ENCODE results near the gene NRL. TPM values are rescaled to one million over a fixed set of nuclear protein-coding genes. Genes with fewer than 3 reads are reported as not detected.

The NRL gene
- total and polyA plus RNA-seq, 4 donors: 2.7 to 5.4 (median 3.1) TPM

DNA sequence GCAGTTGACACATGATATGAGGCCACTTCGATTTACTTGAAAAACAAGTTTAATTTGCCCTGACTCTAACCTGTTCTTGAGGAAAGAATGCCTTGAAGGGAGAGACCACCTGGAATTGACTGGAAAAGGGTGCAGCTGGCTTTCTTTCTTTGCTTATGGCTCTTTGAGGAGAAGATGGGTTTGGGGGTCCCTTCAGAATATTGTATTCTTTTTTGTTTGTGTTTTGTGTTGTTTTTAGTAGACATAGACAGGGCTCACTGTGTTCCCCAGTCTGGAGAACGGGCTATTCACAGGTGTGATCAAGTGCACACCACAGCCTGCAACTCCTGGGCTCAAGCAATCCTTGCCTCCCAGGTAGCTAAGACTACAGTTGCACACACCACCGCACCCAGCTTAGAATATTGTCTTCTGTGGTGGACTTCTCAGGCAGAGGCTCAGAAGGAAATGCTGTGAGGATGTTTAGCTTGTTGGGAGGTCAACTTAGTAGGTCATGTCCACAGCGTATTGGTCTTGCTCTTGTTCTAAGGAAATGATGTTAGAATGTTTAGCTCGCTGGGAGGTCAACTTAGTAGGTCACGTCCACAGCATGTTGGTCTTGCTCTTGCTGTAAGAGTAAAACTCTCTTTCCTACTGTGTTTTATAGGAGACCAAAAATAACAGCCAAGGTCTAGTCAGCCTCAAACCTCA lies 1.5 kb upstream of the NRL start:
- TF ChIP-seq, protein P1, sequence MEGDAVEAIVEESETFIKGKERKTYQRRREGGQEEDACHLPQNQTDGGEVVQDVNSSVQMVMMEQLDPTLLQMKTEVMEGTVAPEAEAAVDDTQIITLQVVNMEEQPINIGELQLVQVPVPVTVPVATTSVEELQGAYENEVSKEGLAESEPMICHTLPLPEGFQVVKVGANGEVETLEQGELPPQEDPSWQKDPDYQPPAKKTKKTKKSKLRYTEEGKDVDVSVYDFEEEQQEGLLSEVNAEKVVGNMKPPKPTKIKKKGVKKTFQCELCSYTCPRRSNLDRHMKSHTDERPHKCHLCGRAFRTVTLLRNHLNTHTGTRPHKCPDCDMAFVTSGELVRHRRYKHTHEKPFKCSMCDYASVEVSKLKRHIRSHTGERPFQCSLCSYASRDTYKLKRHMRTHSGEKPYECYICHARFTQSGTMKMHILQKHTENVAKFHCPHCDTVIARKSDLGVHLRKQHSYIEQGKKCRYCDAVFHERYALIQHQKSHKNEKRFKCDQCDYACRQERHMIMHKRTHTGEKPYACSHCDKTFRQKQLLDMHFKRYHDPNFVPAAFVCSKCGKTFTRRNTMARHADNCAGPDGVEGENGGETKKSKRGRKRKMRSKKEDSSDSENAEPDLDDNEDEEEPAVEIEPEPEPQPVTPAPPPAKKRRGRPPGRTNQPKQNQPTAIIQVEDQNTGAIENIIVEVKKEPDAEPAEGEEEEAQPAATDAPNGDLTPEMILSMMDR (IDR thresholded peaks at IDR 0.05; ENCODE audit: control extremely low read depth, extremely low read depth): no peak
- H3K9ac ChIP-seq (ENCODE audit: insufficient read depth in 1 of 2, low read length in 2 of 2): no peak overlapping the region
- H3K27ac ChIP-seq (ENCODE audit: low read depth in 1 of 2, low read length in 1 of 2): no peak overlapping the region
- peaks cover 22 to 33% (median 23%) of the 10 kb centered on the region in 4 donors for H3K36me3 ChIP-seq (ENCODE audit: control insufficient read depth in 4 of 4, insufficient read depth in 4 of 4, low read length in 4 of 4)
- H3K4me3 ChIP-seq: no peak overlapping the region
- H3K4me1 ChIP-seq (ENCODE audit: control insufficient read depth in 5 of 5, insufficient read depth in 5 of 5, low read length in 5 of 5): peaks cover 0 to 18% (median 7%) of the 10 kb centered on the region in 5 donors
- peak in 1 of 3 donors; percentile 54 for DNase-seq
- no peaks in the 10 kb centered on the region for H3K27me3 ChIP-seq (ENCODE audit: control insufficient read depth in 3 of 3, insufficient read depth in 3 of 3, low read length in 2 of 3)
- WGBS, 2 donors: 67 to 77% methylated on average over 6 of the region's 6 CpGs
- ATAC-seq (ENCODE audit: insufficient read depth, low FRiP score): no peak
- no peaks in the 10 kb centered on the region for H3K9me3 ChIP-seq (ENCODE audit: control insufficient read depth in 4 of 4, insufficient read depth in 3 of 4, low read length in 3 of 4)

DNA sequence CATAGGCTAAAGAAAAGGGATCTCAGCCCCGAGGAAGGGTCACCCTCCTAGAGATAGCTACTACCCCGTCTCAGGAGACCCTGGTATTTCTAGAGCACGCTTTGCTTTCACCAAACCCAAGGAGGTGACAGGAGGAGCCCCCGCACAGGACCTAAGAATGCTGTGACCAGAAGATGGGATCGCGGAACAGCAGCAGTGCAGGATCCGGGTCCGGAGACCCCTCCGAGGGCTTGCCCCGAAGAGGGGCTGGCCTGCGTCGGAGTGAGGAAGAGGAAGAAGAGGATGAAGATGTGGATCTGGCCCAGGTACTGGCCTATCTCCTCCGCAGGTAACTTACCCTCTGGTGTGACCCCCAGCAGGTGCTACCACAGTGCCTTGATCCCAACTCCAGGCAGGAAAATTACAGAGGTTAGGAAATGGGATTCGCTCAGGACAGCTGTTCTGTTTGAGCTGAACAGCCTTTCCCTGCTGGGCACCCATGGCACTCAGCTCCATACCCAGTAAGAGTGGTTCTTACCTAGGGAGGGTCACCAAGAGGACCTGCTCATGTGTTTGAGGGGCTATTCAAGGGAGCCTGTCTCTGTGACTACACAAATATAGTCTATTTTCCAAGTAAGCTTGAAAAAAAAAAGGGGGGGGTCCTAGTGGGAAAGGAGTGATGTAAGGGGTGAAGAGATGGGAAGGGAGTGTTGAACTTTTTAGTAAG lies 826 bp upstream of the NRL start:
- DNase-seq (no peak), ATAC-seq (ENCODE audit: insufficient read depth, low FRiP score) (no peak)
- peaks cover 0 to 18% (median 7%) of the 10 kb centered on the region in 5 donors for H3K4me1 ChIP-seq (ENCODE audit: control insufficient read depth in 5 of 5, insufficient read depth in 5 of 5, low read length in 5 of 5)
- TF ChIP-seq, protein P1 (IDR thresholded peaks at IDR 0.05; ENCODE audit: control extremely low read depth, extremely low read depth): no peak
- peak overlapping the region; percentile 50 for H3K4me3 ChIP-seq
- H3K9ac ChIP-seq (ENCODE audit: insufficient read depth in 1 of 2, low read length in 2 of 2): peak overlapping the region; percentile 57 to 95
- WGBS, 2 donors: 2 to 3% methylated on average over 14 of the region's 14 CpGs
- peaks cover 16 to 26% (median 18%) of the 10 kb centered on the region in 4 donors for H3K36me3 ChIP-seq (ENCODE audit: control insufficient read depth in 4 of 4, insufficient read depth in 4 of 4, low read length in 4 of 4)
- no peaks in the 10 kb centered on the region for H3K9me3 ChIP-seq (ENCODE audit: control insufficient read depth in 4 of 4, insufficient read depth in 3 of 4, low read length in 3 of 4)
- peak overlapping the region; percentile 75 to 90 for H3K27ac ChIP-seq (ENCODE audit: low read depth in 1 of 2, low read length in 1 of 2)
- no peaks in the 10 kb centered on the region for H3K27me3 ChIP-seq (ENCODE audit: control insufficient read depth in 3 of 3, insufficient read depth in 3 of 3, low read length in 2 of 3)

DNA sequence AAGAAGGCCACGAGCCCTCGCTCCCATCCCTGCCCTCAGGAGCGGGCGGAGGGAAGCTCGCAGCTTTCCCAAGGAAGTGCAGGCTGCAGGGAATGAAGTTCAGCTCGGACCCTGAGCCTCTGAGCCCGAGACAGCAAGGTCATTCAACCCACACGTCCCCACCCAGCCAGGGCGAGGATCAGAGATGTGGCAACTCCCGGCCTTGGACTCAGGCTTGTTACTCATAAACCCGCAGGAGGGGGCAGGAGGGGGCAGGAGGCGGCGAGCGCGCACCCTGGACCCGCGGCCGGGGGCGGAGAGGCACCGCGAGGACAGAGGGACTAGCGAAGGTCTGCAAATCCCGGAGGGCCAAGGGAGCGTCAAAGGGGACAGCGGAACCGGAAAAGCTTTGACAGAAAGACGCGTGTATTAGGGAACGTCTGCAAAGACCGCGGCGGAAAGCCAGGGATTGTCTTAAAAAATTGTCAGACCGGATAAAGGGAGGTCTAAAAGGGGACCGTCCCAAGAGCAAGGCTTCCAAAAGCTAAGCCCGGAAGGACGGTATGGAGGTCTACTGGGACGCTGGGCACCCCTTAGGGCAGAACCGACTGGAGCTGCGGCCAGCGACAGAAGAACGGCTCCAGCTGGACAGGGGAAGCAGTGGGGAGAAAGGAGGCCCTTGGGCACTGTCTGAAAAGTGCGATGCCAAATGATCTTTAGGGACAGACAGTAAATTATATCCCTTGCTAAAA lies 783 bp downstream of the NRL start:
- Histone ChIP-seq H3K36me3 (ENCODE audit: control insufficient read depth in 4 of 4, insufficient read depth in 4 of 4, low read length in 4 of 4) (peaks cover 7 to 14% (median 12%) of the 10 kb centered on the region in 4 donors), H3K27me3 (ENCODE audit: control insufficient read depth in 3 of 3, insufficient read depth in 3 of 3, low read length in 2 of 3) (no peaks in the 10 kb centered on the region), H3K4me3 (peak overlapping the region; percentile 55), H3K9ac (ENCODE audit: insufficient read depth in 1 of 2, low read length in 2 of 2) (peak overlapping the region; percentile 65 to 79), H3K4me1 (ENCODE audit: control insufficient read depth in 5 of 5, insufficient read depth in 5 of 5, low read length in 5 of 5) (peaks cover 0 to 18% (median 7%) of the 10 kb centered on the region in 5 donors), H3K9me3 (ENCODE audit: control insufficient read depth in 4 of 4, insufficient read depth in 3 of 4, low read length in 3 of 4) (no peaks in the 10 kb centered on the region), H3K27ac (ENCODE audit: low read depth in 1 of 2, low read length in 1 of 2) (peak overlapping the region; percentile 97 to 98)
- TF ChIP-seq, protein P1 (IDR thresholded peaks at IDR 0.05; ENCODE audit: control extremely low read depth, extremely low read depth): no peak
- DNase-seq (peak; percentile 90 to 95 (median 95)), ATAC-seq (ENCODE audit: insufficient read depth, low FRiP score) (peak; percentile 58)
- WGBS, 2 donors: 0% methylated on average over 42 of the region's 42 CpGs

Measured in lung (tissue), 12 donors.